C4-2B (cell line): Measurements from ENCODE around the gene SUFU.

Experiments
- ZFX ChIP-seq: fragments of 450-650 bp; IDR thresholded peaks from 2 replicates; pipeline ENCODE4 v1.6.1; 2017
- TF ChIP-seq, protein P1 (sequence below): fragments of 450-650 bp; conservative IDR thresholded peaks from 2 replicates; pipeline ENCODE4 v1.5.1; 2017; ENCODE audit warnings: mild to moderate bottlenecking

DNA sequence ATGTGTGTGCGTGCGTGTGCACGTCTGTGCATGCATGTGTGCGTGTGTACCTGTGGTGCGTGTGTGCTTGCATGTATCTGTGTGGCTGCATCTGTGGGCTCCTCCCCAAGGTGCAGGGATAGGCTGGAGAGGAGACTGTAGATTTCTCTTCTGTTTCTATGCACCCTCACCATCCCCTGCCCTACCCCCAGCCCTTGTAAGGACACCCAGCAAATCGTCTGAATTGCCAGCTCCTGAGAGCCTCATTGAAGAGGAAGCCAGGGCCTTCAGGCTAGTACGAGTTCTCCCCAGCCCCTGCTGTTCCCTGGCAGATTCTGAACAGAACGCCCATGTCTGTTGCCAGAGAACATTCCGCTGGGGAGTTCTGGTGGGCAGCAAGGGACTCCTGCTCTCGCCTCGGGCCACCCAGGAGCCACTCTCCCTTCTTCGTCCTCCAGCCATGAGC is 123.5 kb downstream of the SUFU start:
- TF ChIP-seq, protein P1, sequence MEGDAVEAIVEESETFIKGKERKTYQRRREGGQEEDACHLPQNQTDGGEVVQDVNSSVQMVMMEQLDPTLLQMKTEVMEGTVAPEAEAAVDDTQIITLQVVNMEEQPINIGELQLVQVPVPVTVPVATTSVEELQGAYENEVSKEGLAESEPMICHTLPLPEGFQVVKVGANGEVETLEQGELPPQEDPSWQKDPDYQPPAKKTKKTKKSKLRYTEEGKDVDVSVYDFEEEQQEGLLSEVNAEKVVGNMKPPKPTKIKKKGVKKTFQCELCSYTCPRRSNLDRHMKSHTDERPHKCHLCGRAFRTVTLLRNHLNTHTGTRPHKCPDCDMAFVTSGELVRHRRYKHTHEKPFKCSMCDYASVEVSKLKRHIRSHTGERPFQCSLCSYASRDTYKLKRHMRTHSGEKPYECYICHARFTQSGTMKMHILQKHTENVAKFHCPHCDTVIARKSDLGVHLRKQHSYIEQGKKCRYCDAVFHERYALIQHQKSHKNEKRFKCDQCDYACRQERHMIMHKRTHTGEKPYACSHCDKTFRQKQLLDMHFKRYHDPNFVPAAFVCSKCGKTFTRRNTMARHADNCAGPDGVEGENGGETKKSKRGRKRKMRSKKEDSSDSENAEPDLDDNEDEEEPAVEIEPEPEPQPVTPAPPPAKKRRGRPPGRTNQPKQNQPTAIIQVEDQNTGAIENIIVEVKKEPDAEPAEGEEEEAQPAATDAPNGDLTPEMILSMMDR, result no peak
- TF ChIP-seq ZFX, result no peak
